Skeletal muscle cell (primary cell): Measurements from ENCODE around the gene BTD.
"Not testable (repeated sequence)": the region's sequence is repeated elsewhere in the genome, so short reads cannot be mapped to it uniquely, and the experiment has no call there.

Experiments
- DNase-seq: peaks from one replicate; pipeline ENCODE4 v3.0.0-alpha.2; 2010; ENCODE audit warnings: low read depth
- H3K4me3 ChIP-seq: 2 replicates; pipeline ENCODE4 v1.5.1; 2011; ENCODE audit warnings: low read depth, mild to moderate bottlenecking, control low read depth, low read length, moderate library complexity

BTD gene

DNA sequence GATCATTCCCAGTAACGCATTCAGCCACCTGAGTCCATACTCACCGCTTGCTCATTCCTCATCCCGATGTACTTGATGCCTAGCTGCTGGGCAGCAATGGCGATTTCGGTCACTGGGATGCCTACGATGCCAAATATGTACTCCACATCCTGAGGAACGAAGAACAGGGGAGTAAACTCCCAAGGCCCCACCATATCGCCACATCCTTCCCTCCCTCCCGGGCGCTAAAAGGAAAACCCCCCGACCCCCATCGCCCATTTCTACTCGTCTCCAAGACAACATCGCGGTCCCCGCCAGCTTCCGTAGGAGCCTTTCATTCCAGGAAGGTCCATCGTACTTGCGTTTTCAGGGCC is 523 bp upstream of the BTD start:
- no peak for DNase-seq
- H3K4me3 ChIP-seq = peak overlapping the region; percentile 55

DNA sequence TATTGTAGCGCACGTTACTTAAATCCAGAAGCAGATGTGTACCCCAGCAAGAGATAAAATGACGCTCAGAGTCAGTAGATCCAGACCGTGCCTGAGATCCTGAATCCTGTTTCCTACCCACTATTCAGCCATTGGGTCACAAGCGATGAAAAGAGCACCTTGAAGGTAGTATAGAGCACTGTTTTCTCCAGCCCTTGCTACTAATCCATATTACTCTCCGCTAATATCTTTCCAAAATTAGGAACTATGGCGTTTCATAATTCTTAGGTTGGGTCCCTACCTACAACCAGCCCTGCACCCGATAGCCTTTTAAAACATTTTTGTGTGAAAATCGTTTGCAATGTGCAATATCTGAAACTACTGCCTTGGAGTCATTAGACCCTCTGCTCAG is 596 bp downstream of the BTD start:
- DNase-seq = no peak
- H3K4me3 ChIP-seq = peak overlapping the region; percentile 55

DNA sequence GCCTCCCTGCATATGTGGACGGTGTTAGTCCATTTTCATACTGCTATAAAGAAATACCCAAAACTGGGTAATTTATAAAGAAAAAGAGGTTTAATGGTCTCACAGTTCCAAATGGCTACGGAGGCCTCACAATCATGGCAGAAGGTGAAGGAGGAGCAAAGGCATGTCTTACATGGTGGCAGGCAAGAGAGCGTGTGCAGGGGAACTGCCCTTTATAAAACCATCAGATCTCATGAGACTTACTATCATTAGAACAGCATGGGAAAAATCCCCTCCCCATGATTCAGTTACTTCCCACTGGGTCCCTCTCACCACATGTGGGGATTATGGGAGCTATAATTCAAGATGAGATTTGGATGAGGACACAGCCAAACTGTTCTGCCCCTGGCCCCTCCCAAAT is 1.3 kb downstream of the BTD start:
- H3K4me3 ChIP-seq = not testable (repeated sequence)

DNA sequence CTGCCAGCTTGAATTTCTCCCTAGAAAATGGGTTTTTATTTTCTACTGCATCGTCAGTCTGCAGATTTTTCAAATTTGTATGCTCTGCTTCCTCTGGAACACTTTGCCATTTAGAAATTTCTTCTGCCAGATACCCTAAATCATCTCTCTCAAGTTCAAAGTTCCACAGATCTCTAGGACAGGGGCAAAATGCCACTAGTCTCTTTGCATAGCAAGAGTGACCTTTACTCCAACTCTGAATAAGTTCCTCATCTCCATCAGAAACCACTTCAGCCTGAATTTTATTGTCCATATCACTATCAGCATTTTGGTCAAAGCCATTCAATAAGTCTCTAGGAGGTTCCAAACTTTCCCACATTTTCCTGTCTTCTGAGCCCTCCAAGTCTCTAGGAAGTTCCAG is 3.0 kb downstream of the BTD start:
- DNase-seq, H3K4me3 ChIP-seq: not testable (repeated sequence)

More for the DNA sequence above, 1.3 kb downstream of the BTD start:
- DNase-seq = not testable (repeated sequence)

DNA sequence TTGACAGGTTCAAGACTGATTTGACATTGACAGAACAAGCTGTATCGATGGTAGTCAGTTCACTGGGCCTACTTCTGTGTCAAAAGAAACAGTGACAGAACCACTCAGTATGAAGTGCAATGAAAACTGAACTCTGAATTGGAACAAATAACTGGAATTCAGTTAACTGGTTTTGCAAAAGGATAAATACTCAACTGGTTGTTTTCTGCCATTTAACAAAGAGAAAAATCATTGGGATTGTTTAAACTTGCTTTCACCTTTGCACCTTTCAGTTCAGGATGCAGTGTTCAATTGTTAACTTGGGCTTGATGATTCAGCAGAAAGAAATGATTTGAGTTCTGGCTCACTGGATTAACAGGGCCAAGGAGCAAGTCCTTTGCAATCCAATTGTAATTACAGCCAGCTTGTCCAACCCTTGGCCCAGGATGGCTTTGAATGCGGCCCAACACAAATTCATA is 4.9 kb downstream of the BTD start:
- no peak for DNase-seq
- no peak overlapping the region for H3K4me3 ChIP-seq

GRCh38 chr3:15610082-15610759 is 8.7 kb downstream of the BTD start:
- no peak overlapping the region for H3K4me3 ChIP-seq
- peak; percentile 41 for DNase-seq

- no peak for DNase-seq
- no peak overlapping the region for H3K4me3 ChIP-seq
Observed at GRCh38 chr3:15611018-15611417, 9.5 kb downstream of the BTD start.

DNA sequence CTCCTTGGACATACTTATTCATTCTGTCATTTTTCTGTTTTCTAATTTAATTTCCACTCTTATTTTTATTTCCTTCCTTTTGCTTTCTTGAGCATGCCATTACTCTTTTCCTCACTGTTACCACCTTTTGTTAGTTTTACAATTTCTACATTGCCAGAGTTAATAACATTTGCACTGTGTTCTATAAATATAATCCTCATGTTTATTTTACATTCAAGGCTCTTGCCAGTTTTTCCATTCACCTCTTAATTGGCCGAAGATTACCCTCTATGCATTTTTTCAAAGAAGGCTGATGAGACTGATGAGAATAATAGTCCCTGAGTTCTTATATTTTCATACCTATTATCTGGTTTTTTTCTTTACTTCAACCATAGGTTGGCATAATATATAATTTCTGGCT is 10.5 kb downstream of the BTD start:
- DNase-seq = no peak
- no peak overlapping the region for H3K4me3 ChIP-seq

DNA sequence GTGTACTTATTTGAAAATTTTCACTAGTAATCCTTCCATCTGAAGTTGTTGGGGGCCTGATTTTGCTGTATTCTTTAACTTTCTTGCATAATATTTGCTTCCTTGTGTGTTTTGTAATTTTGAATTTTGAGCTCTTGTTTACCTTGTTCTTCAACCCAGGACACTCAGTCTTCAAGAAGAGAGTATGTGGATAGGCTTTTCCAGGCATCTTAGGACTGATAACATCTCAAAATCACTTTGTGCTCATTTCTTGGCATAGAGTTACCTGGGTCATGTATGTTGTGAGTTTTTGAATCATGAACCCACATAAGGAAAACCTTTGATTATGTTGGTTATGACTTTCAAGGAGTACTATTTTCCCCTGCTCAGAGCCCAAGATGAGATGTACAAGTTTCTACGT is 13.4 kb downstream of the BTD start:
- no peak for DNase-seq
- H3K4me3 ChIP-seq = no peak overlapping the region

DNA sequence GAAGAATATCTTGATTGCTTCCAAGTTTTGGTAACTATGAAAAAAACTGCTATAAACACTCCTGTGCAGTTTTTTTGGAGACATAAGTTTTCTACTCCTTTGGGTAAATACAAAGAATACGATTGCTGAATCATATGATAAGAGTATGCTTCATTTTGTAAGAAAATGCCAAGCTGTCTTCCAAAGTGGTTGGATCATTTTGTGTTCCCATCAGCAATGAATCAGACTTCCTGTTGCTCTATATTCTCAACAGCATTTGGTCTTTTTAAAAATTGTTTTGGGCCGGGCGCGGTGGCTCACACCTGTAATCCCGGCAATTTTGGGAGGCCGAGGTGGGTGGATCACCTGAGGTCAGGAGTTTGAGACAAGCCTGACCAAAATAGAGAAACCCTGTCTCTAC is 14.5 kb downstream of the BTD start:
- H3K4me3 ChIP-seq = no peak overlapping the region
- no peak for DNase-seq

DNA sequence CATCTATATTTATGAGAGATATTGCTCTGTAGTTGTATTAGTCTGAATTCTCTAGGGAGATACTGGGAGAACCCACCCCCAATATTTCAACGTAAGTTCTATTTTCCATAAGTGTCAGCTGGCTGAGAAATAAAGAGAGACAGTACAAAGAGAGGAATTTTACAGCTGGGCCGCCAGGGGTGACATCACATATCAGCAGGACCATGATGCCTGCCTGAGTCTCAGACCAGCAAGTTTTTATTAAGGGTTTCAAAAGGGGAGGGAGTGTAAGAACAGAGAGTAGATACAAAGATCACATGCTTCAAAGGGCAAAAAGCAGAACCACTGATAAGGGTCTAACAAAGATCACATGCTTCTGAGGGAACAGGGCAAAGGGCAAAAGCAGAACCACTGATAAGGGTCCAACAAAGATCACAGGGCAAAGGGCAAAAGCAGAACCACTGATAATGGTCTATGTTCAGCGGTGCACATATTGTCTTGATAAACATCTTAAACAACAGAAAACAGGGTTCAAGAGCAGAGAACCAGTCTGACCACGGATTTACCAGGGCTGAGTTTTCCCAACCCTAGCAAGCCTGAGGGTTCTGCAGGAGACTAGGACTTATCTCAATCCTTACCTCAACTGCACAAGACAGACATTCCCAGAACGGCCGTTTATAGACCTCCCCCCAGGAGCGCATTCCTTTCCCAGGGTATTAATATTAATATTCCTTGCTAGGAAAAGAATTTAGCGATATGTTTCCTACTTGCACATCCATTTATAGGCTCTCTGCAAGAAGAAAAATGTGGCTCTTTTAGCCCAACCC is 18.3 kb downstream of the BTD start:
- not testable (repeated sequence) for DNase-seq, H3K4me3 ChIP-seq

DNA sequence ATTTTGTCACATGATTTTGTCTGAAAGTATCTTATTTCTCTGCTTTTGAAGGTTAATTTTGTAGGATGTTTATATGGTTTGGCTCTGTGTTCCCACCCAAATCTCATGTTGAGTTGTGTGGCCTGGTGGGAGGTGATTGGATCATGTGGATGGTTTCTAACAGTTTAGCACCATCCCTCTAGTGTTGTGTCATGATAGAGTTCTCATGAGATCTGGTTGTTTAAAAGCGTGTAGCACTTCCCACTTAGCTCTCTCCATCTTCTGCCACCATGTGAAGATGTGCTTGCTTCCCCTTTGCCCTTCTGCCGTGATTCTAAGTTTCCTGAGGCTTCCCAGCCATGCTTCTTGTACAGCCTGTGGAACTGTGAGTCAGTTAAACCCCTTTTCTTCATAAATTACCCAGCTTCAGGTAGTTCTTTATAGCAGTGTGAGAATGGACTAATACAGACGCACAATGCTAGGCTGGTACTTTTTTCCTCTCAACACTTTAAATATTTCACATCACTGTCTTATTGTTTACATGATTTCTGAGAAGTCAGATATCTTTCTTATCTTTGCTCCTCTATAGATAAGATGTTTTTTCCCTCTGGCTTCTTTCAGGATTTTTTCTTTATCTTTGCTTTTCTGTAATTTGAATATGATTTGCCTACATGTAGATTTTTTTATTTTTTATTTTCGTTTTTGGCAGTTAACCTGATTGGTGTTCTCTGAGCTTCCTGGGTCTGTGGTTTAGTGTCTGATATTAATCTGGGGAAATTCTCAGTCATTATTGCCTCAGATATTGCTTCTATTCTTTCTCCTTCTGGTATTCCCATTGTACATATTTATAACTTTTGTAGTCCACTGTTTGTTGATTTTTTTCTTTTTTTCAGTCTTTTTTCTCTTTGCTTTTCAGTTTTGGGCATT is 22.2 kb downstream of the BTD start:
- H3K4me3 ChIP-seq = no peak overlapping the region
- no peak for DNase-seq

DNA sequence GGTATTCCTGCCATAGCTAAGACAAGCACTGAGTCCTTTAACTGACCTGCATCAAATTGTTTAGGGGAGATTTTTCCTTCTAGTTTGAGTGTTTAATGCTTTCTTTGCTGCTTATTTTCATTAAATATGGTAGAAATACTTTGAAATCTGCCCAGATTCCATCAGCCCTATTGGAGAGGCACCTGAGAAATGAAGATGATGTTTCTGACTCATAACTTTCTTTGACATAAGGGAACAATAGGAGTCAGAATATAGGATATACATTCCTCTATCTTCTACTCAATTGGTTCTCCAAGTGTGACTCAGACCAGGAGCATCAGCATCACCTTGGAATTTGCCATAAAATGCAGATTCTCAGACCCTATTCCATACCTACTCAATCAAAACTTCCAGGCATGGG is 27.4 kb downstream of the BTD start:
- H3K4me3 ChIP-seq = no peak overlapping the region
- DNase-seq = no peak

GRCh38 chr3:15629860-15630597 is 28.5 kb downstream of the BTD start:
- H3K4me3 ChIP-seq = peak overlapping the region; percentile 30
- peak; percentile 59 for DNase-seq

- peak; percentile 59 for DNase-seq
- peak overlapping the region; percentile 30 for H3K4me3 ChIP-seq
Observed at GRCh38 chr3:15630646-15631350, 29.3 kb downstream of the BTD start.

- no peak overlapping the region for H3K4me3 ChIP-seq
- DNase-seq = no peak
Observed at GRCh38 chr3:15631426-15632211, 30.1 kb downstream of the BTD start.

GRCh38 chr3:15632212-15632580 is 30.7 kb downstream of the BTD start:
- no peak for DNase-seq
- no peak overlapping the region for H3K4me3 ChIP-seq

- no peak for DNase-seq
- no peak overlapping the region for H3K4me3 ChIP-seq
Observed at GRCh38 chr3:15633159-15633558, 31.6 kb downstream of the BTD start.
